Measurements from ENCODE around the gene LIMS3.
"Not testable (repeated sequence)": the region's sequence is repeated elsewhere in the genome, so short reads cannot be mapped to it uniquely, and the experiment has no call there.

The LIMS3 gene

GRCh38 chr2:109927803-109928202 is 29.3 kb downstream of the LIMS3 start:
- DNase-seq = not testable (repeated sequence)

DNA sequence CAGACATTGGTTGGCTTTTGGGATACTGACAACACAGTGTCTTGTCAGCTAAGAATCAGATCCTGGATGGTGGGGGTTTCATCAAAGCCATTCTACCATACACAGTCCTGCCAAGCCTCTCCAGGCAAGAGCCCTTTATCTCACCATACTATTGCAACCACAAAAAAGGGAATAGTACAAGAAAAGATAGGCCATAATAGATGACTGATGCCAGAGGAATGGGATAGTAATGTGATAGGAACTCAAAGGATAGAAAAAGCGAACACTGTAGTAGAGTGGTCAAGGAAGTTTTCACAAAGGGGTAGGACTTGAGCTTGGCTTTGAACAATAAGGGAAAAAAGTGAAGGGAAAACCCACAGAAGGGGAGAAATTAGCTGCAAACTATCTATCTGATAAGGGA is 30.7 kb downstream of the LIMS3 start:
- DNase-seq = not testable (repeated sequence)

GRCh38 chr2:109936534-109936933 is 38.0 kb downstream of the LIMS3 start:
- DNase-seq = not testable (repeated sequence)

- DNase-seq = not testable (repeated sequence)
Observed at GRCh38 chr2:109945362-109945761, 46.9 kb downstream of the LIMS3 start.

DNA sequence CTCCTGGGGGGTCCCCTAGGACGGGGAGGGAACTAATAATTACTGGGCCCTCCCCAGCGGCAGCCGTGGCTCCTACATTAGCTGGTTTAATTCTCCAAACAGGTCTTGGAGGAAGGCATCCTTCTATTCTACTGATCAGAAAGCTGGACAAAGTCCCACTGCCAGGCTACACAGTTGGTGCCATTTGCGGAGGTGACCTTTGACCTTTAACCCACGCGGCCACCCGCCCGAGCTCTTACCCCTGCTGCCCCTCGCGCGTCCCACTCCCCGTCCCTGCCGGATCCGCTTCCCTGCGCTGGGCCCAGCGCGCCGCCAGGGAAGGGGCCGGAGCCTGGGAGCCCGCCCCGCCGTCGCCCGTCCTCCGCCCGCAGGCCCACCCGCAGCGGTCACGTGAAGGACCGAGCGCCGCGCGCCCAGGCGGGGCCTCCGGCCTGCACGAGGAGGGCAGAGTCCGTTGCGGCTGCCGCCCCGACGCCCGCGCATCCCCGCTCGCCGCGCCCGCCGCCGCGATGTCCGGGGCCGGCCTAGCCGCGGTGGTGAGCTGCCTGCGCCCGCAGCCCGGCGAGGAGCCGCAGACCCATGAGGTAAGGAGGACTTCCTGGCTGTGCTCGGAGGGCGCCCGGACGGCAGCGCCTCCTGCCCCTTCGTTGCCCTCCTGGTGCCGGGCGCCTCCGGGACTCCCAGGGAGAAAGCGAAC is 48.9 kb downstream of the LIMS3 start:
- not testable (repeated sequence) for DNase-seq

DNA sequence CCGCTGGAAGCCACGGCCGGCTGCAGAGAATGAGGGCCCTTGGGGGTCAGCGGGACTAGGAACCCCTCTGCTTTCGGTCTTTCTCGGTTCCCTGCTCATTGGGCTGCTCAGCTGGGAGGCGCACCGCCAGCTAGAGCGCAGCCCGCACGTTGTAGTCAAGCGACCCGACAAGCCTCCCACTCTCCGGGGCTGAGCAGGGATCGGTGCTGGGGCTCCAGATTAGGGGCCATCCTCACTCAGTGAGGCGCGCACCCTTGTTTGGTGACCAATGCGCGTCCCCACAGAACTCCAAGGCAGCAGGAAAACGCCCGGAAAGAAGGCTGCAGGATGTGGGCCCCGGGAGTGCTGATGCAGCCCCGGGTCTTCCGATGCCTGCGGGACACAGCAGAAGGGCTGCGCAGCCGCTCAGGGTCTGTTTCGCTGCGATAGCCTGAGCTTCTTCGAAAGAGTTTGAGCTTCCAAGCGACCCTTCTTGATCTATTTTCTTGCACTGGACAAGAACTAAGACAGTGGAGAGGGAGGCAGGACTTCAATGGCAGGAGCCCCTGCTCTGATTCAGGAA is 49.6 kb downstream of the LIMS3 start:
- DNase-seq = not testable (repeated sequence)

DNA sequence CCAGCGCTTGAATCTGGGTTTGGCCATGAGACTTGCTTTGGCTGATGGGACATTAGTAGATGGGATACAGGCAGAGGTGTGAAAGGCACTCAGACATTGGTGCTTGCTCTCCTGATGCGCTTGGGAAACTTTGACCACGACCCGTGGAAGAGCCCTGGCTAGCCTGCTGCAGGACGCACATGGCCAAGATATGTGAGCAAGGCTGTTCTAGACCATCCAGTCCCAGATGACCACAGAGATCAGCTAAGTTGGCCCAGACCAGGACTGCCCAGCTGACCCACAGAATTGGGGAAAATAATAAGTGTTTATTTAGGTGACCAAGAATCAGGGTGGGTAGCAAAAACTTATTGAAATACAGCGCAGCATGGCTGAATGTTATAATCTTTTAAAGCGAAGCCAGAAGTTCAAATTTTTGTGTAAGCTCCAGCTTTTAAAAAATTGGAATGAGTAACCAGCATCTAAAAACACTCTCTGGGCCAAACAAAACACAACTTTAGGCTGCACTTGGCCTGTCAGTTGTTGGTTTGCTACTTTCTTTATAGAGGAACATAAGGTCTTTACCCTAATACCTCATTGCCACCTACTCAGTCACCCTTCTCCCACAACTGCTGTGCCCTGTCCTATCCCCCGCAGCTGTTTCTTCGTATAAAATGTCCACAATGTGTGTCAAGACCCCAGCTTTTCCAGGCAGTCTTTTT is 51.8 kb downstream of the LIMS3 start:
- DNase-seq = not testable (repeated sequence)

- not testable (repeated sequence) for DNase-seq
Observed at GRCh38 chr2:109963942-109964341, 65.5 kb downstream of the LIMS3 start.

DNA sequence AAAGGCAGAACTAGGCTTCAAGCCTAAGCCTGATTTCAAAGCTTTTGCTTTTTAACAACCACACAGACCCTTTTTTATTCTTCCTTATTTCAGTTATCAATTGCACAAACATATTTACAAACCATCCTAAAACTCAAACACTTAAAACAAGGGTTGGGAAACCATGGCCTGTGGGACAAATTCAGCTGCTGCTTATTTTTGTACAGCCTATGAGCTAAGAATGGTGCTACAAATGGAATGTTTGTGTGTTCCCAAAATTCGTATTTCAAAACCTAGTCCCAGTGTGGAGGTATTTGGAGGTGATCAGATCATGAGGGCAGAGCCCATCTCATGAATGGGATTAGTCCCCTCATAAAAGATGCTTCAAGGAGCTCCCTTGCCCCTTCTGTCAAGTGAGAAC is 67.0 kb downstream of the LIMS3 start:
- not testable (repeated sequence) for DNase-seq

DNA sequence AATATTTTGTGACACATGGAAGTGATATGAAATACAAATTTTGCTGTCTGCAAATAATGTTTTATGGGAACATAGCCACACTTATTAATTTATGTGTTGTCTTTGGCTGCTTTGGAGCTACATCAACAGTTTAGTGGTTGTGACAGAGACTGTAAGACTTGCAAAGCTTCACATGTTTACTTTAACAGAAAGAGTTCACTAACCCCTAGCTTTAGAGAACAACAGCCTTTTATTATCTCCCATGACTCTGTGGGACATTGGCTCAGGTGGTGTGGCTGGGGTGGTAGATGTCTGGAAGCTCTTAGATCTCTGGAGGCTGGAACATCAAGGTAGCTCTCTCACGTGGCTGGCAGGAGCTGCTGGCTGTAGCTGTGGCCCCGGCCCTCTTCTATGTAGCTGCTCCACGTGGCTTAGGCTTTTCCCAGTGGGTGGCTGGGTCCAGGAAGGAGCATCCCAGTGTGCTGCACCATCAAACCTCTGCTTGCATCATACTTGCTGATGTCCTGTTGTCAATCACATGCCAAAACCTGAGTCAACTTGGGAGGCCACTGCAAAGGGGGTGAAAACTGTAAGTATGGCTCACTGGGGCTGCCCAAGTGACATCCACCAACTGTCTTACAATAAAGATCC is 67.7 kb downstream of the LIMS3 start:
- DNase-seq = not testable (repeated sequence)

DNA sequence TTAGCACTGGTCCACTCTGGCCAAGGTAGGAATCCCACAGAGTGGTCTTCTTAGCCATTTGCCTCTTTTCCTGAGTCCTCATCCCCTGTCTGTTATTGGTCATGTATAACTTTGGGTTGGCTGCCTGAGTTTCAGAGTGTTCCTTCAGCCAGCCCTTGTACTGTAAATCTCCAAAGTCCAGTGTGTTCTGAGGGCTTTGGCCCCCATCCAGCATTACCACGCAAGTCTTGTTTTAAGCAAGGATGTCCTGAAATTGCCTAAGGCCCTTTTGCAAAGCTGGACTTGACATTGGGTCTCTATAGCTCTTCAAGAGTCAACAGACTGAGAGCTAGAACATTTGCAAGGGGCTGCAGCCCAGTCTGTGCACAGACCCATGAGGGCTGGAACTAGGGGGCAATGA is 68.4 kb downstream of the LIMS3 start:
- DNase-seq = not testable (repeated sequence)

- not testable (repeated sequence) for DNase-seq
Observed at GRCh38 chr2:109969864-109970263, 71.4 kb downstream of the LIMS3 start.

GRCh38 chr2:109971710-109972109 is 73.2 kb downstream of the LIMS3 start:
- not testable (repeated sequence) for DNase-seq
